GM18907 (cell line): ENCODE measurements around the gene STAT4.

ENCODE experiments used
- ATAC-seq: cut with Tn5 transposase; IDR thresholded peaks from one replicate; pipeline ENCODE4 v1.9.1; 2021; ENCODE audit warnings: mild to moderate bottlenecking, moderate library complexity; ENCODE audit not compliant: unreplicated experiment

The STAT4 gene

GRCh38 chr2:191150600-191151330, at the start of gene STAT4:
Gene STAT4, minus strand, starts transcription at chr2:191150994. Its CDS starts 2,791 bp downstream, at chr2:191148203.
- ATAC-seq: peak; percentile 90

GRCh38 chr2:191199929-191200512, 49.2 kb upstream of the STAT4 start:
- ATAC-seq: no peak

GRCh38 chr2:191198271-191198670, 47.5 kb upstream of the STAT4 start:
- ATAC-seq: no peak

- no peak for ATAC-seq
Measured at GRCh38 chr2:191197096-191197495, 46.3 kb upstream of the STAT4 start.

- ATAC-seq: no peak
Measured at GRCh38 chr2:191195021-191195420, 44.2 kb upstream of the STAT4 start.

- ATAC-seq: no peak
Measured at GRCh38 chr2:191190861-191191552, 40.2 kb upstream of the STAT4 start.

- ATAC-seq: no peak
Measured at GRCh38 chr2:191190435-191190834, 39.6 kb upstream of the STAT4 start.

- no peak for ATAC-seq
Measured at GRCh38 chr2:191189112-191189635, 38.4 kb upstream of the STAT4 start.

GRCh38 chr2:191188550-191189093, 37.8 kb upstream of the STAT4 start:
- ATAC-seq: no peak

- ATAC-seq: no peak
Measured at GRCh38 chr2:191187105-191187829, 36.5 kb upstream of the STAT4 start.

- ATAC-seq: no peak
Measured at GRCh38 chr2:191184457-191184856, 33.7 kb upstream of the STAT4 start.

GRCh38 chr2:191183516-191183915, 32.7 kb upstream of the STAT4 start:
- ATAC-seq: no peak

GRCh38 chr2:191183081-191183480, 32.3 kb upstream of the STAT4 start:
- no peak for ATAC-seq

- ATAC-seq: no peak
Measured at GRCh38 chr2:191180713-191181112, 29.9 kb upstream of the STAT4 start.

- ATAC-seq: no peak
Measured at GRCh38 chr2:191180276-191180675, 29.5 kb upstream of the STAT4 start.

- no peak for ATAC-seq
Measured at GRCh38 chr2:191178806-191179514, 28.2 kb upstream of the STAT4 start.

GRCh38 chr2:191177751-191178736, 27.2 kb upstream of the STAT4 start:
- ATAC-seq: no peak

- ATAC-seq: no peak
Measured at GRCh38 chr2:191176801-191177438, 26.1 kb upstream of the STAT4 start.

GRCh38 chr2:191176305-191176704, 25.5 kb upstream of the STAT4 start:
- peak; percentile 51 for ATAC-seq
